NCI-H82 (cell line): ENCODE data around the gene GLI2.

ENCODE experiments used
- DNase-seq: peaks from one replicate; lab custom pipeline; 2025; lab: John Stamatoyannopoulos, UW

The GLI2 gene

GRCh38 chr2:120712180-120712681 is 23.4 kb upstream of the GLI2 start:
- DNase-seq = peak; percentile 89

DNA sequence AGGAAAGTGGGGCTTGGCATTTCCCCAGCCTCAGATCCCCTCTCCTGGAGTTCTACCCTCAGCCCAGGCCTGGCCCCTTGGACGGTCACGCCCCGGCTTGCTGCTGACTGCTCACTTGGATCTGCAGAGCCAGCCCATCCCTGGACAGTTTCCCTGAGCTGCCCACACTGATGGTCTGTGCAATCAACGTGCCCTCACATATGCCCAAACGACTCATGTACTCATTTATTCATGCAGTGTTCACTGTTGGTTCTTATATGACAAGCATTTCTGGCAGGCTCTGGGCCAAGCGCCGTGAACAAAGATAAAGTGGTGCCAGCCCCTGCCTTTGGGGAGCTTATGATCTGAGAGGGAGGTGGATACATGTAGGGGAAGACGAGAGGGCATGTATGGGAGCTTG is 20.3 kb upstream of the GLI2 start:
- no peak for DNase-seq

DNA sequence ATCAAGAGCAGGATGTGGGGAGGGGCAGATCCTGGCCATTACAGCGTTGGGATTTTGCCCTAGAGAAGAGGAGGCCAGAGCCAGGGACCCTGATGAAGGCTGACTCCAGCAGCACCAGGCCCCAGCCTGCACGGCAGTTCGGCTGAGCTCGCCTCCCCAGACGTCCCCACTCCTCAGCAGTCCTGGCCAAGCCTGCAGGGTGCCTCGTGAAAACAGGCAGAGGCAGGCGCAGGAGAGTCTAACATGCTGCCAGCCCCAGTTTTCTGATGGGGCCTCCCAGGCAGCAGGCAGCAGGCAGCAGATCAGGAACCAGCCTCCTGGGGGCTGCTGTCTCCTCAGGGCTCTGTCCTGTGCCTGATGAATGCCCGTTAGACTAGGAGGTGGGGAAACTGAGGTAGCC is 19.7 kb upstream of the GLI2 start:
- no peak for DNase-seq

- no peak for DNase-seq
Measured at GRCh38 chr2:120716641-120717585, 18.8 kb upstream of the GLI2 start.

GRCh38 chr2:120719491-120719890 is 16.2 kb upstream of the GLI2 start:
- DNase-seq = no peak

- DNase-seq = no peak
Measured at GRCh38 chr2:120720231-120720630, 15.4 kb upstream of the GLI2 start.

- DNase-seq = no peak
Measured at GRCh38 chr2:120720746-120721375, 14.8 kb upstream of the GLI2 start.

DNA sequence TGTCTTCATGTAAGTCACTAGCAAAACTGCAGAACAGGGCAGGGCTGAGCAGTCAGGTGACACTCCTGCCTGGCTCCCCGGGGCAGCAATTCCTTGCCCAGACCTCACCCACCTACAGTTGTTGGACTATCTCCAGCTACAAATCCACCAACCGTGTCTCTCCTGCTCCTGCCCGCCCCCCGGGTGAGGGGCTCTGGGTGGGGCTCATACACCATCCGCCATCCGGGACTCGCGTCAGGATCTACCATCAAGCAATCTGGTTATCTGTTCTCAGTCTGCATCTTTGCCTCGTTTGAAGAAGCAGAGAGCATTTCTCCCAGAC is 13.5 kb upstream of the GLI2 start:
- DNase-seq = no peak

DNA sequence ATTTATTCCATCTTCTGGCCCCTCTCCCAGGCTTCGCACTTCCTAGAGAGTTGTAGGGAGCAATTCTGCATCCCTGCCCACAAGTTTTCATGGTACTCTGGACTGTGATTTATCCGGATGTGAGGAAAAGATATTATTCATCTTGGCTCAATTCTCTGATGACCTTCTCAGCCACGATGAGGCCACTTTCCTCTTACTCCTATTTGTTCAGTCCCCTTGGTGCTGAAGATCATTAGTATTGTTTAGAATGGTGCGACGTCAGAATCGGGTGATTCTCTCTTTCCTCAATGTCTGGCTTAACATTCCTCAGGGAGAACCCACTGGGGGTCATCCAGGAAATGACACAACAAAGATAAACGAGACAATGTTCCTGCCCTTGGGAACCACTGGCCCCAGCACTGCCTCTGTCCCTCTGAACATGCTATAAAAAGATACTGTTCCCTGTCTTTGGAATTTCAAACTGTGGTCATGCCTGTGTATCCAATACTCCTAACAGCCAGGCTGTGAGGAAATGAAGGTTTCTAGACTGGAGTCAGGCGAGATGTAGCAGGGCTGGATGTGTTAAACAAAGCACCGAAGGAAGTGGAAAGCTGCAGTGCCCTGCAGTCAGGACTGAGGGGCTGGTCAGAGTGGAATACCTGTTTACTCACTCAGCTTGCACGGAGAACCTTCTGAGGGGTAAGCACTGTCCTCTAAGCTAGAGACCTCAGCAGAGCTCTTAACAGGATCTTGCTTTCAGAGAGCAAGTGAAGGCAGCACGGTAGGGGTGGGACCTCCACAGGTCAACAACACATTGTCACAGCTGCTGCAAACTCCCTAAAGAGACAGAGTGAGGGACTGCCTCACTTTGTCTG is 12.9 kb upstream of the GLI2 start:
- peak; percentile 64 for DNase-seq

DNA sequence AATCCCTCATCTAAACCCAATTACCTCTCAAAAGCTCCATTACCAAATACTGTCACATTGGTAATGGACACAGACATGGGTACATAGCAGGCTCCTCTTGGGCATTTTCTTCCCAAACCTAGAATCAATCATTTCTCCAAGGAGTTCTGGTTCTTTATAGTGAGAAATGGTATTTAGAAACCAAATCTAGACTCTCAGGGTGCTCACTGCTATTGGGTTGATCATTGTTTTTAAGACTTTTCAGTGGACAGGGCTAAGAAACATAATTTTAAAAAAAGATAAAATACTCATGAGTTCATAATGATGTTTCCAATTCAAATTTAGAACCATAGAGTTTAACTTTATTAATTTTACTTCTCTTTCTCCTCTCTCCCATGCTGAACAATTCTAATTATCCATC is 9.4 kb upstream of the GLI2 start:
- no peak for DNase-seq

DNA sequence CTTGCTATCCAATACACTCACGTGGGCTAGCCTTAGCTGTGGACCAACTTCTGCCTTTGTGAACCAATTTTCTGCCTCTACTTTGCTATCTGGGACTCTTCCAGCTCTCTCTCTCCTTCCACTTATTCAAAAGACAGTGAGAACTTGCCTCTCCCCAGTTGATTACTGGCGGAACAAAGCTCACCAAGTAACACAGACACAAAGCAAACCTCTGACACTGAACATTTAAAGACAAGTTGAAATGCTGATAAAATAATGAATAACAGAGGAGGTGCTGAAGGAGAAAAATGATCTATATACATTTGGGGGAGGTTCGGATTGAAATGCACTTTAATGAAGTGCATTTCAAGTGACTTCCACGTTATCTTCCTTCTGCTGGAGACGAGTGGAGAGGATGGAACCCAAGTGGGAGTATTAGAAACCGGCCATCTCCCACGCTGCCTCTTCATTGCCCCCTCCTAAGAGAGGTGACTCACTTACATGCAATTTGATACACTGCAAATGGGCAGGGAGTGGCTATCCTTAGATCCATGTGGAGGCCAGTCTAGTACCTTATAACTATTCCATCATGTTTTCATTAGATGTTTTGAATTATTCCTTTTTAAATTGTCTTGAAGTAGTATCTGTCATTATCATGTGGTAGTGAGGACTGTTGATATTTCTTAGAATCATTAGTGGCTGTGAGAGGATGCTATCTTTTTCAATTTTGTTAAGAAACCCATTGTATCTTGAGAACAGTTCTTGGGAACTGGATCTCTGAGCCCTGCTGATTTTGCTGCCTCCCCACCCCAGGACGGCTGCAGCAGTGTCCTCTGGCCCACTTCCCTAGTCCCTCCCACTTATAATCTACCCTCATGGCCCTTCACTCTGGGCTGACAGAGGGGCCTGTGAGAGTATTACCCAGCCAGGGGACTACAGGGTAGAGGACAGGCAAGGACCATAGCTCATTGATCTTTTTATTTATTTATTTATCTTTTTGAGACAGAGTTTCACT is 6.0 kb upstream of the GLI2 start:
- DNase-seq = no peak

GRCh38 chr2:120731175-120731574 is 4.5 kb upstream of the GLI2 start:
- DNase-seq = no peak

GRCh38 chr2:120732506-120733237 is 3.0 kb upstream of the GLI2 start:
- no peak for DNase-seq

GRCh38 chr2:120733238-120733932 is 2.3 kb upstream of the GLI2 start:
- no peak for DNase-seq

GRCh38 chr2:120734930-120735651 is 577 bp upstream of the GLI2 start:
- DNase-seq = peak; percentile 42

DNA sequence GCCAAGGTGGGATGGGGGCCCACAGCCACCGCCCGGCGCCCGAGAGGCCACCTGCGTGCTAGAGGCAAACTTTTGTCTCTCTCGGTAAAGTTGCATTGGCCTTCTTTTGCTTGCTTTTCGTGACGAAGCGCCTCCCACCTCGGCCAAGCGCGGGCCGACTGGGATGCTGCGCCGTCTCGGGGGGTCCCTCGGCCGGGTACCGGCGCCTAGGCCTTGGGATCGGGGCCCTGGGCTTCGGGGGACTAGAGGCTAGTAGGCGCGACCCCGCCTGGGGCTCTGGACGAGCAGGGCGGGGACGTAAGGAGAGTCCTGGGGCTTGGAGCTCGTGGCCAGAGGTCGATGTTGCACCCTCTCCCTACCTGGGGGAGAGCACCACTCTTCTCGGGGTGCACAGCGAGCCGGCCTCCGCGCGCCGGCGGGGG is 545 bp downstream of the GLI2 start:
- DNase-seq = peak; percentile 55

GRCh38 chr2:120736624-120737339 is 1.1 kb downstream of the GLI2 start:
- peak; percentile 97 for DNase-seq

DNA sequence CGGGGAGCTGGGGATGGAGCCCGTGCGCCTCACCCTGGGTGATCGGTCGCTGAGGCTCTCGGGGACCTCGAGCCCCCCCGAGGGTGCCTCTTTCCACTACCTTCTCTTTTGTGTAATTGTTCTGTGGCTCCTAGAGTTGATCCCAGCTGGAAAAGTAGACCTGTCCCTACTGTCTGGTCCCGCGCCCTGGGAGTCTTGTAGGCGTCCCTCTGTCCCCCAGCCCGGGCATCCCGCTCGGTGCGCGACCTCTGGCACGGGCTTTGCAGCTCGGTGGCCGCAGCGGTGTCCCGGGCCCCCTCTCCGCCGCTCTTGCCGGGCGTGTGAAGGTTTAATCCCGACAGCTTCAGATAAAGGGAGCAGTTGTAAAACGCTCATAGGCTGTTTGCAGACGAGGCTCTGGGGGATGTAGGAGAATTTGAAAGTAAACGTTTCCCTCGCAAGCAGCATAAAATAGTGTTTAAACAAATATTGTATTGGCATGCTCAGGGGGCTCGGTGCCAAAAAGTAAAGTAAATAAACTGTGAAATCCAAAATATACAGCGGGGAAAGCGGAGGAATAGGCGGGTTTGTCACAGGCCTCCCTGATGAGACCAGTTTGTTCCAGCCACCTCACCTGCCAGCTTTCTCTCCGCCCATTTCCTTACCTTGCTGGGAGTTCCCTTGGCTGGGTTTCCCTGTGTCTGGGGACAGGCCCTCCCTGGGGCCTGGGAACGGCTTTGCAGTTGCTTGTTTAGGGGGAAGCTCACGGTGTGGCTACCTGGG is 1.9 kb downstream of the GLI2 start:
- peak; percentile 73 for DNase-seq
